HUES48 (cell line): ENCODE measurements around the gene FCRL2.

Experiments used
- H3K27ac ChIP-seq: one replicate; pipeline ENCODE4 v1.7.0; 2013; ENCODE audit warnings: low read depth, low read length, inconsistent platforms
- H3K27me3 ChIP-seq: 2 replicates; pipeline ENCODE4 v1.6.1; 2013; ENCODE audit warnings: mild to moderate bottlenecking, low read length; ENCODE audit not compliant: control insufficient read depth, insufficient read depth
- H3K36me3 ChIP-seq: 2 replicates; pipeline ENCODE4 v1.6.1; 2013; ENCODE audit warnings: low read length; ENCODE audit not compliant: control insufficient read depth, insufficient read depth
- H3K4me1 ChIP-seq: 2 replicates; pipeline ENCODE4 v1.6.1; 2013; ENCODE audit warnings: mild to moderate bottlenecking, low read length; ENCODE audit not compliant: control insufficient read depth, insufficient read depth
- H3K4me3 ChIP-seq: 2 replicates; pipeline ENCODE4 v1.5.1; 2013; ENCODE audit warnings: mild to moderate bottlenecking, low read depth, low read length
- H3K9ac ChIP-seq: 2 replicates; pipeline ENCODE4 v1.6.1; 2013; ENCODE audit warnings: mild to moderate bottlenecking, low read depth, low read length, moderate library complexity
- H3K9me3 ChIP-seq: 2 replicates; pipeline ENCODE4 v1.6.1; 2013; ENCODE audit warnings: low read length; ENCODE audit not compliant: control insufficient read depth, insufficient read depth

The FCRL2 gene

DNA sequence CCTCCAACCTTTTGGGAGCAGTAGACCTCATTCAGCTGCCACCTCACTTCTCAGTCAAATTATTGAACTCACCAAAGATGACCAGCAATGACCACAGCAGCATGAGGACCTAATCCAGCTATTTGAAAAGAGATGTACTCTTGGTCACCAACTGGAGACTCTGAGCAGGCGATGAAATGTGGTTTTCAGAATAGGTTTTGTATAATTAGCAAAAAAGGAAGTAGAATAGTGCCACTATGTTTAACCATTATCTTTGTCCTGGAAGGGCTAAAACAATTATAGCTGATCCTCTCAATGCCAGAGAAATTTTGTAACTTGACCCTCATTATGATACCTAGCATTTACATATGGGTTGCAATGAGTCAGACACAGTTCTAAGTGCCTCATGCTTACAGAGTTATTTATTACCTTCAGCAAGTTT is at the start of gene FCRL2:
Gene FCRL2 (minus strand): TSS at position 162 of the 421 bp plus-strand sequence. CDS start 59 bp downstream, at position 103.
- H3K9ac ChIP-seq: no peak within 1 kb of the TSS
- no peaks in the 10 kb centered on the region for H3K36me3 ChIP-seq
- H3K9me3 ChIP-seq: no peaks in the 10 kb centered on the region
- H3K4me1 ChIP-seq: no peaks in the 10 kb centered on the region
- H3K4me3 ChIP-seq: no peak within 1 kb of the TSS
- H3K27me3 ChIP-seq: no peaks in the 10 kb centered on the region
- no peak within 1 kb of the TSS for H3K27ac ChIP-seq

DNA sequence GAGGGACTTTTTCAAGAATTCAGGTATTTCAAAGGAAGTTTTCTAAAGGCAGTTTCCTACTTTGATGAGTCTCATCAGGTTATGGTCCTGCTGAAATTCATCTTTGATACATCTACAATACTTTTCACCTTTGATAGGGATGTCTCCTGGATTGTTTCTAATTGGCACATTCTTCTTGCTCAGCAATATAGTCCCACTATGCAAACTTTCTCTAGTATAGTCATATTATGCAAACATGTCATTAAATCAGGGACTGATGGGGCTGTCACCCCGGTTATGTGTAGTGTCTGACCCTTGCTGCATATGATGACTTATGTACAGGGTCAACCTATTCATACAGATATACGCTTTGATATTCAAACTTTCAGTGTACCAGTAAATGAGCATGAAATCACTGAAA is 43.4 kb upstream of the FCRL2 start:
- H3K4me3 ChIP-seq: no peak overlapping the region
- no peak overlapping the region for H3K27ac ChIP-seq
- H3K4me1 ChIP-seq: no peaks in the 10 kb centered on the region
- H3K27me3 ChIP-seq: no peaks in the 10 kb centered on the region
- no peaks in the 10 kb centered on the region for H3K9me3 ChIP-seq
- H3K36me3 ChIP-seq: no peaks in the 10 kb centered on the region
- no peak overlapping the region for H3K9ac ChIP-seq

DNA sequence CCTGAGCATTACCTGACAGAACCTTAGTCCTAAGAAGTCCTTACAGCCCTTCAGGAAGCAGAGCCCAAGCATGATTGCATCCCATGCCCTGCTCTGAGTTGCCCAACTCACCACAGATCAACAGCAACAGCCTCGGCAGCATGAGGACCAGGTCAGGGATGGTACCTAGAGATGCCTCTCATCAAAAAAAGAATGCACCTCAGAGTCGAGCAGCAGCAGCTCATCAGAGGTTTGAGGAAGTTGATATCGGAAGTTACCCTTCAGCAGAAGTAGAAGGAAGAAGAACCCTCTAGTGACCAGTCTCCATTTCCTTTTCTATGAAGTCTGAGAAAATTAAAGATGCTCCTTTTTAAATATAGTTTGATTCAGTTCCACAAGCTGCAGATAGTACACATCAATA is 43.0 kb upstream of the FCRL2 start, which contains the start of gene FCRL1:
Gene FCRL1 (minus strand): TSS at position 225 of the 400 bp plus-strand sequence. CDS start 83 bp downstream, at position 142.
- H3K9ac ChIP-seq: no peak within 1 kb of the TSS
- H3K9me3 ChIP-seq: no peaks in the 10 kb centered on the region
- H3K4me3 ChIP-seq: no peak within 1 kb of the TSS
- H3K36me3 ChIP-seq: no peaks in the 10 kb centered on the region
- no peaks in the 10 kb centered on the region for H3K4me1 ChIP-seq
- H3K27ac ChIP-seq: no peak within 1 kb of the TSS
- H3K27me3 ChIP-seq: no peaks in the 10 kb centered on the region

GRCh38 chr1:157819215-157819614 is 42.3 kb upstream of the FCRL2 start:
- Histone ChIP-seq H3K4me1 (no peaks in the 10 kb centered on the region), H3K9ac (no peak overlapping the region), H3K9me3 (no peaks in the 10 kb centered on the region), H3K27ac (no peak overlapping the region), H3K27me3 (no peaks in the 10 kb centered on the region), H3K4me3 (no peak overlapping the region), H3K36me3 (no peaks in the 10 kb centered on the region)

DNA sequence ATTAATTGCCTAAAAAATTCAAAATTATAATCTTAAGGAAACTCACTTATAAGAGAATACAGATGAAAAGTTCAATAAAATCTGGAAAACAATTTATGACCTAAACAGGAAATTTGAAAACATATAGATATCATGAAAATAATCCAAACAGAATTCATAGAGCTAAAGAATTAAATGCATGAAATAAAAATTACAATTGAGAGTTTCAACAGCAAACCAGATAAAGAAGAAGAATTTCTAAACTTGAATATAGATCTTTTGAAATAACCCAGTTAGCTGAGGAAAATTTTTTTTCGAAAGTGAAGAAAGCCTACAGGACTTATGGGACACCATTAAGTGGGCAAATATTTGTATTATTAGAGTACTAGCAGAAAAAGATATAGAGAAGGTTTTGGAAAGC is 36.3 kb upstream of the FCRL2 start:
- Histone ChIP-seq H3K4me3 (no peak overlapping the region), H3K36me3 (no peaks in the 10 kb centered on the region), H3K27ac (no peak overlapping the region), H3K9me3 (no peaks in the 10 kb centered on the region), H3K27me3 (no peaks in the 10 kb centered on the region), H3K9ac (no peak overlapping the region), H3K4me1 (no peaks in the 10 kb centered on the region)

- Histone ChIP-seq H3K9ac (no peak overlapping the region), H3K36me3 (no peaks in the 10 kb centered on the region), H3K27ac (no peak overlapping the region), H3K27me3 (no peaks in the 10 kb centered on the region), H3K4me3 (no peak overlapping the region), H3K9me3 (no peaks in the 10 kb centered on the region), H3K4me1 (no peaks in the 10 kb centered on the region)
These were observed 29.7 kb upstream of the FCRL2 start for GRCh38 chr1:157806431-157807149.

DNA sequence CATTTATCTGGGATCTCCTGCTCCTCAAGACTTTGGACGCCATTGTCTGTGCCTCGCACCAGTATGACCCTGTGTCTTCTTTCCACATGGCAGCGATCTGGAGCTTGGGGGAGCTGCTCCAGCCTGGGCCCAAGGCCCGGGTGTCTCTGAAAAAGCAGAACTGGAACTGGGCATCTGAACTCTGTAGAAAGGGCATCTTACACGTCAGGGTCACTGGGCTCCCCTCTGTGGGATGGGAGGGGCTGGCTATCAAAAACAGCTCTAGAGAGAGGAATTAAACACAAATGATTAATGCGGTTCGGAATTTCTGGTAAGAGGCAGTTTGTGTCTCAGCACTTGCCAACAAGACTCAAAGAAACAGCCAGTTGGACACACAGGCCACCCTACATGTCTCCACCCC is 26.9 kb upstream of the FCRL2 start:
- no peak overlapping the region for H3K4me3 ChIP-seq
- no peaks in the 10 kb centered on the region for H3K4me1 ChIP-seq
- H3K9me3 ChIP-seq: no peaks in the 10 kb centered on the region
- no peaks in the 10 kb centered on the region for H3K36me3 ChIP-seq
- H3K27ac ChIP-seq: no peak overlapping the region
- no peak overlapping the region for H3K9ac ChIP-seq
- H3K27me3 ChIP-seq: no peaks in the 10 kb centered on the region

GRCh38 chr1:157799996-157800395 is 23.1 kb upstream of the FCRL2 start:
- Histone ChIP-seq H3K27me3 (no peaks in the 10 kb centered on the region), H3K4me1 (no peaks in the 10 kb centered on the region), H3K4me3 (no peak overlapping the region), H3K36me3 (no peaks in the 10 kb centered on the region), H3K27ac (no peak overlapping the region), H3K9me3 (no peaks in the 10 kb centered on the region), H3K9ac (no peak overlapping the region)

DNA sequence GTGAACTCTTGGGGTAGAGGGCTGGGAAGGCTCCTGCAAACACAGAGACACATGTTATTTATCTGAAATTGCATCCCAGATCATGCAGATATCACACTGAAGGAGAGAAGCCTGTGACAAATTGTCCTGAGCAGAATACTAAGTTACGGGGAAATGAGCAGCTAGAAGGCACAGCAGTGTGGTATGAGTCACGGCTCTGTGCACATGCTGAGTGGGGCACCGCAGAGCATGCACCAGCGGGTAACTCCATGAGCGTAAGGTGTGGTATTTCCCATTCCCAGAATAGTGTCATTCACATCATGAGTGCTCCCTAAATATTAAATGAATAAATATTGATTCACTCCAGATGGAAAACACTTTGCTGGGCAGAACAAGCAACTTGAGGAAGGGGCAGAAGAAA is 21.3 kb upstream of the FCRL2 start:
- H3K4me3 ChIP-seq: no peak overlapping the region

DNA sequence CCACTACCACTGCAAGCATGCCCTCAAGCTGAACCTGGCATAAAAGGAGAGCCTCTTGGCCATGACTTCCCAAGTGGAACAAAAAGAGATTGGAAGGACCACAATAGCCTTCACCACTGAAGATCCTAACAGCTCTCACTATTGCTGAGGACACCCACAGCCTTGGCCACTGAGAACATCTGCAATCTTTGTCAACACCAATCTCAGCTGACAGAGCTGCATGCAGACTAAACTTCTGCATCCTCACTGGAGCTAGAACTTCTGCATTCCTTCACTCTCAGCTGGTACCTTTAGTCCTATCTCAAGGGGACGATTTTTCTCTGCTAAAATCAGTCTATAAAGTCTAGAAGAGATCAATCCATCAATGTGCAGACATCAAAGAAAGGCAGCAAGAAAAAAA is 8.3 kb upstream of the FCRL2 start:
- Histone ChIP-seq H3K9ac (no peak overlapping the region), H3K4me1 (no peaks in the 10 kb centered on the region), H3K27me3 (no peaks in the 10 kb centered on the region), H3K4me3 (no peak overlapping the region), H3K36me3 (no peaks in the 10 kb centered on the region), H3K27ac (no peak overlapping the region), H3K9me3 (no peaks in the 10 kb centered on the region)

More for the DNA sequence above, 21.3 kb upstream of the FCRL2 start:
- Histone ChIP-seq H3K9ac (no peak overlapping the region), H3K27ac (no peak overlapping the region), H3K36me3 (no peaks in the 10 kb centered on the region), H3K27me3 (no peaks in the 10 kb centered on the region), H3K4me1 (no peaks in the 10 kb centered on the region), H3K9me3 (peaks cover 4% of the 10 kb centered on the region; the same call in 1 of the 2 replicates)

GRCh38 chr1:157784801-157785200 is 7.9 kb upstream of the FCRL2 start:
- H3K27me3 ChIP-seq: no peaks in the 10 kb centered on the region
- H3K9me3 ChIP-seq: no peaks in the 10 kb centered on the region
- H3K27ac ChIP-seq: no peak overlapping the region
- no peaks in the 10 kb centered on the region for H3K36me3 ChIP-seq
- no peaks in the 10 kb centered on the region for H3K4me1 ChIP-seq
- no peak overlapping the region for H3K4me3 ChIP-seq
- H3K9ac ChIP-seq: no peak overlapping the region
